Skeletal muscle satellite cell (primary cell): ENCODE results near the gene RAB1B.
A peak's percentile ranks its signal among the peaks of the same experiment; 100 is the strongest.
"Not testable (repeated sequence)": the region's sequence is repeated elsewhere in the genome, so short reads cannot be mapped to it uniquely, and the experiment has no call there.

ENCODE experiments used
- H3K27me3 ChIP-seq: 2 replicates; pipeline ENCODE4 v1.7.0; 2013; ENCODE audit warnings: low read length; ENCODE audit not compliant: control insufficient read depth, insufficient read depth
- H3K36me3 ChIP-seq: 2 replicates; pipeline ENCODE4 v1.7.0; 2013; ENCODE audit warnings: mild to moderate bottlenecking, control low read depth, low read length; ENCODE audit not compliant: insufficient read depth
- H3K4me1 ChIP-seq: 2 replicates; pipeline ENCODE4 v1.7.0; 2013; ENCODE audit warnings: low read length; ENCODE audit not compliant: control insufficient read depth, insufficient read depth
- H3K4me2 ChIP-seq: 2 replicates; pipeline ENCODE4 v1.7.0; 2013; ENCODE audit warnings: mild to moderate bottlenecking, low read length
- H3K4me3 ChIP-seq: 2 replicates; pipeline ENCODE4 v1.7.0; 2013; ENCODE audit warnings: low read length
- H3K9ac ChIP-seq: 2 replicates; pipeline ENCODE4 v1.7.0; 2013; ENCODE audit warnings: mild to moderate bottlenecking, low read depth, low read length, moderate library complexity
- H3K9me3 ChIP-seq: replicated peaks from 2 replicates; pipeline ENCODE4 v1.7.0; 2013; ENCODE audit warnings: mild to moderate bottlenecking, control low read depth, low read length

RAB1B gene

DNA sequence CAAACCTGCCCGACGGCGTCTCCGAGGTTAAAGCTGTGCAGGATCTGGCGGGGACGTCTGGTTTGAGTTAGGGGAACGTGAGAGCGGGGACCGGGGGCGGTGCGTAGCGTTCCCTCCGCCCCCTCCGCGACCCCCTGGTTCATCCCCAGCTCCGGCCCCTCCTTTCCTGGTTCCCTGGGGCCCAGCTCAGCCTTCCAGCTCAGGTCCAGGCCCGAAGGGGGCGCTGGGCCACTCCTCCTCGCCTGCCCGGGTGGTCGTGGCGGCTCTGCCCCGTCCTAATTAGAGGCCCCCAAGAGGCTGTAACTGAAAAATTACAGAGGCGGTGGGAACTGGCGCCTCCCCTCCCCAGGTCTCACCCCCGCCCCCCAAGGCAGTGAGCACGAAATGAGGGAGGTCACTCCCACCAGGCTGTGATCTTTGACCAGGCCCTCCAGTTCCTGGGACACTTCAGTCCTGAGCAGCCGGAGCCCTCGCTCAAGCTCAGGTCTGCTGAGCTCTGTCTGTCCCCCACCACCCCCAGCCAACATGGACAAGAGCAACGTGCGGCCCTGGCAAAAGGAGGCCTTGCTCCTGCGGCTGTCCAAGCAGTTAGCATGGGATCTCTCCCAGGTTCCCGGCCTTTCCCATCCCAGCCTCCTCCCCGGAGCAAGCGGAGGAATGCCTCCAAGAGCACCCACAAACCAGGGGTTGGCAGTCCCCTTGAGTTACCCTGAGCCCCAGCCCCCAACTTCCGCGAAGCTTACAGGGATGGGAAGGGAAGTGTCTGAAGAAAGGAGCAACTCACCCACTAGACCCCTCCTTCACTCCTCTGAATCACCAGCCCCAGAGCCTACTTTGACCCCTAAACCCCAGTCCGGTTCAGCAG, 45.1 kb downstream of the RAB1B start:
- no peaks in the 10 kb centered on the region for H3K36me3 ChIP-seq
- peaks cover 35% of the 10 kb centered on the region for H3K4me1 ChIP-seq
- peak overlapping the region; percentile 38 for H3K4me3 ChIP-seq

GRCh38 chr11:66314186-66314501, 45.7 kb downstream of the RAB1B start:
- Histone ChIP-seq H3K9ac (no peak overlapping the region), H3K27me3 (peaks cover 17% of the 10 kb centered on the region), H3K4me1 (peaks cover 41% of the 10 kb centered on the region), H3K36me3 (no peaks in the 10 kb centered on the region), H3K4me3 (no peak overlapping the region), H3K4me2 (no peak overlapping the region), H3K9me3 (no peaks in the 10 kb centered on the region)

More for the DNA sequence above, 45.1 kb downstream of the RAB1B start:
- Histone ChIP-seq H3K27me3 (peaks cover 20% of the 10 kb centered on the region), H3K9ac (peak overlapping the region; percentile 43), H3K9me3 (no peaks in the 10 kb centered on the region), H3K4me2 (peak overlapping the region; percentile 66)

DNA sequence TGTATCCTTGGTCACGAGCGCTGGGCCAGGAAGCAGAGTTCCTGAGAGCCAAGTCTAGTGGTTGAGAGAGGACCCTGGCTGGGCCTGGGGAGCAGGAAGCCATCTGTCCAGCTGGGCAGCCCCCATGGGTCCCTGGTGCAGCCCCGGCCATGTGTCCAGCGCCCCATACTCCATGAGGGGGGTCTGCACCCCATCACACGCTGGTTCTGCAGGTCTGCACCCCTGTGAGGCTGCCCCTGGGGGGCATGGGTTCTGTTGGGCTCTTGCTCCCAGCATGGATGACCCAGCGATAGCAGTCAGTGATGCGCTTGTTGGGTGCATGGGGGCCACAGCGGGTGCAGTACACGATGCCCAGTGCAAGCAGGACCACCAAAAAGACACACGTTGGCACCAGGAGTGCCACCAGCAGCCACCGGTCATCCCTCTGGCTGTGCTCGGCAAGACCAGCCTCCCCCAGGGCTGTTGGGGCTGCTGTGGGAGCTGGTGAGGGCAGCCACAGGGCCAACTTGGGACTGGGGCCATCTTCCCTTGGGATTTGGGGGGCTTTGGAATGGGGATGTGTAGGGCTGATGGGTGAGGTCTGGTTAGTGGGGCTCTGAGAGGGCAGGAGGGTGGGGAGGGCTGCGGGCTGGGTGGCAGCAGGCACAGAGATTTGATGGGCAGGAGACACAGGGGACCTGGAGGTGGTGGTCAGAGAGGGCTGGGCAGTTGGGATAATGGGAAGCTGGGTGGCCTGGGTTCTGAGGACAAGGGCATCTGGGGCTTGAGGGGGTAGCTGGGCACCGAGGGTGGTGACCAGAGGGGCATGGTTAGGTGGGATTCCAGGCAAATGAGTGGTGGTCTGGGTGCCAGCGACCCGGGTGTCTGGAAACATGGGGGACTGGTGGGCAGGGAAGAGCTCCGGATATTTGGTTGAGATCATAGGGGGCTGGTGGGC, 46.4 kb downstream of the RAB1B start:
- no peak overlapping the region for H3K4me2 ChIP-seq
- no peaks in the 10 kb centered on the region for H3K36me3 ChIP-seq
- no peaks in the 10 kb centered on the region for H3K9me3 ChIP-seq
- no peak overlapping the region for H3K4me3 ChIP-seq
- no peak overlapping the region for H3K9ac ChIP-seq
- peaks cover 11% of the 10 kb centered on the region for H3K27me3 ChIP-seq
- H3K4me1 ChIP-seq = peaks cover 41% of the 10 kb centered on the region

DNA sequence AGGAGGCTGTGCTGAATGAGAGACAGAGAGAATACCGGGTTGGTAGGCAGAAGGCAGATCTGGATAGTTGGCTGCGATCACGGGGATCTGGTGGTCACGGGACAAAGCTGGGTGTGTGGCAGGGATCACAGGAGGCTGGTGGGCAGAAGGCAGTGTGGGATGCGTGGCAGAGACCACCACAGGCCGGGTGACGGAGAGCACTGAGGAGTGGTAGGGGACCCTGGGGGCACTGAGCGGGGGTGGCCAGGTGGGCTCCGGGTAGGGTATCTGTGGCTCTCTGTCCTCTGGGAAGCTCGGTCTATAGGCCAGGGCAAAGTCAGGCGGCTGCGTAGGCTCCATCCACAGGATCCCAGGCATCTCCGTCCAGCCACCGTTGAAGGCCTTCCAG, 47.1 kb downstream of the RAB1B start:
- Histone ChIP-seq H3K9ac (no peak overlapping the region), H3K4me3 (no peak overlapping the region)

GRCh38 chr11:66315921-66316811, 47.7 kb downstream of the RAB1B start:
- peaks cover 41% of the 10 kb centered on the region for H3K4me1 ChIP-seq
- H3K4me3 ChIP-seq = no peak overlapping the region
- H3K9me3 ChIP-seq = no peaks in the 10 kb centered on the region
- H3K9ac ChIP-seq = no peak overlapping the region
- H3K27me3 ChIP-seq = peaks cover 9% of the 10 kb centered on the region
- H3K4me2 ChIP-seq = peak overlapping the region; percentile 56
- H3K36me3 ChIP-seq = no peaks in the 10 kb centered on the region

More for the DNA sequence above, 47.1 kb downstream of the RAB1B start:
- peaks cover 41% of the 10 kb centered on the region for H3K4me1 ChIP-seq
- H3K4me2 ChIP-seq = no peak overlapping the region
- H3K27me3 ChIP-seq = peaks cover 9% of the 10 kb centered on the region
- no peaks in the 10 kb centered on the region for H3K36me3 ChIP-seq
- no peaks in the 10 kb centered on the region for H3K9me3 ChIP-seq

GRCh38 chr11:66316849-66317251, 48.4 kb downstream of the RAB1B start, which contains the start of gene CD248:
Gene CD248, minus strand, starts transcription at chr11:66317044. Its CDS starts 17 bp downstream, at chr11:66317027.
- Histone ChIP-seq H3K36me3 (no peaks in the 10 kb centered on the region), H3K27me3 (peaks cover 9% of the 10 kb centered on the region), H3K4me1 (peaks cover 41% of the 10 kb centered on the region), H3K4me3 (no peak within 1 kb of the TSS), H3K9me3 (no peaks in the 10 kb centered on the region), H3K4me2 (peak within 1 kb of the TSS; percentile 56), H3K9ac (no peak within 1 kb of the TSS)

DNA sequence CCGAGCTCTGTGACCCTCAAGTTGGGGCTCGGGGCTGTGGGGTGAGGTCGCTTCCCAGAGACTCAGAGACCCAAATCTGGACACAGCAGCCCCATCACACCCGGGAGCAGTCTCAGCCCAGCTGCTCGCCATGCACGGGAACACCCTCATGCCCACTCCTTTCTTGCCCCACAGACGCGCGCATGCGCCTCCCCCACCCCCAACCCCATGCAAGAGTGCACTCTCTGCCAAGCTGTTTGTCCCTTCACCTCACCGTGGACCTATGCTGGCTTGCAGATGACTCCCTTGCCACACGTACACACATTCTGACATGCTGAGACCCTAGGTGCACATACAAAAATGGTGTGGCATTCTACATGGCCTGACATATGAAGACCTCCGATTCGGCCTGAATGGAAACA, 48.9 kb downstream of the RAB1B start:
- Histone ChIP-seq H3K9ac (no peak overlapping the region), H3K4me1 (peaks cover 41% of the 10 kb centered on the region), H3K4me3 (no peak overlapping the region), H3K36me3 (no peaks in the 10 kb centered on the region), H3K4me2 (no peak overlapping the region), H3K9me3 (no peaks in the 10 kb centered on the region), H3K27me3 (peaks cover 9% of the 10 kb centered on the region)

DNA sequence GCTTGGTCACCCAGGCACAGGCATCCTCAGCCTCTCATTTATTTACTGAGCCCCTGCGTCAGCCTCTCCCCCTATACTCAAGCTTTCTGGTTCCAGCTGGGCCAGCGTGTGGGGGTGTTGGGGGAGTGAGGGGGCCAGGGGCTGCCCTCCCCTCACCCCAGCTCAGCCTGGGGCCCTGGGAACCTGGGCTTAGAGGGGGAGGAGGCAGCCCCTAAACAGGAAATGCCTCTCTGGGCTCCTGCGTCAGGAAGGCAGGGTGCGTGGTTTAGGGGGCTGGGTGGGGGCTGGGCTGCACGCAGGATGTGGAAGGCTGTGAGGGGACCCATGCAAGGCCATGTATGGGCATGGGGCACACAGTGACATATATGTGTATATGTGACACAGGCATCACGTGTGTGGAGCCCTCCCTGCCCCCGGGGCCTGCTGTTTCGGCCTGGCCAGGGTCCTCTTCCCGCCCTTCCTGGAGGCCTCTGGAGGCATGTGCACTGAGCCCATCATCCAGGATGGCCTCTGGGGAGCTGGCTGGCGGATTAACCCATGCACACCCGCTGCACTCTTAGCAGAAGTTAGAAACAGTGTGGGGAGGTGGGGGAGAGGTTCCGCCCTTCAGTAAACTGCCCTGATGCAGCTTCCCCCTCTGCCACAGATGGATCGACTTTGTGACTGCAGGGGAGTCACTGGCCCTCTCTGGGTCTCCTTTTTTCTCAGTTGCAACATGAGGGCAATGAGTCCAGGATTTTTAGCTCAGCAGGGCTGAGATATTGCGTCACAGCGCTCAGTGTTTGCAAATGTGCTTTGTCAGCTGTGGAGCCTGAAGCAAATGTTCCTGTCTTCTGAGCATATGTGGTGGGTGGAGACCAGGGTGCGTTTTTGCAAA, 49.5 kb downstream of the RAB1B start:
- Histone ChIP-seq H3K27me3 (peaks cover 9% of the 10 kb centered on the region), H3K9me3 (no peaks in the 10 kb centered on the region), H3K36me3 (no peaks in the 10 kb centered on the region), H3K4me1 (peaks cover 40% of the 10 kb centered on the region), H3K4me2 (no peak overlapping the region), H3K4me3 (no peak overlapping the region), H3K9ac (no peak overlapping the region)

- no peaks in the 10 kb centered on the region for H3K36me3 ChIP-seq
- peaks cover 9% of the 10 kb centered on the region for H3K27me3 ChIP-seq
- H3K9ac ChIP-seq = no peak overlapping the region
- H3K4me2 ChIP-seq = no peak overlapping the region
- H3K9me3 ChIP-seq = no peaks in the 10 kb centered on the region
- no peak overlapping the region for H3K4me3 ChIP-seq
- peaks cover 34% of the 10 kb centered on the region for H3K4me1 ChIP-seq
Observed at GRCh38 chr11:66318600-66318970, 50.1 kb downstream of the RAB1B start.

DNA sequence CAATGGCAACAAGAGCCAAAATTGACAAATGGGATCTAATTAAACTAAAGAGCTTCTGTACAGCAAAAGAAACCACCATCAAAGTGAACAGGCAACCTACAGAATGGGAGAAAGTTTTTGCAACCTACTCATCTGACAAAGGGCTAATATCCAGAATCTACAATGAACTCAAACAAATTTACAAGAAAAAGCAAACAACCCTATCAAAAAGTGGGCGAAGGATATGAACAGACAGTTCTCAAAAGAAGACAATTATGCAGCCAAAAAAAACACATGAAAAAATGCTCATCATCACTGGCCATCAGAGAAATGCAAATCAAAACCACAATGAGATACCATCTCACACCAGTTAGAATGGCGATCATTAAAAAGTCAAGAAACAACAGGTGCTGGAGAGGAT, 51.9 kb downstream of the RAB1B start:
- not testable (repeated sequence) for H3K4me2 ChIP-seq, H3K9ac ChIP-seq, H3K9me3 ChIP-seq, H3K36me3 ChIP-seq, H3K4me3 ChIP-seq, H3K27me3 ChIP-seq
- H3K4me1 ChIP-seq = peaks cover 42% of the 10 kb centered on the region
